HUES64 (cell line): ENCODE data around the gene METTL27.

Source experiments
- H3K27ac ChIP-seq: 2 replicates; pipeline ENCODE4 v1.7.0; 2013; ENCODE audit warnings: low read depth, low read length, inconsistent platforms
- H3K27me3 ChIP-seq: 2 replicates; pipeline ENCODE4 v1.6.1; 2013; ENCODE audit warnings: mild to moderate bottlenecking, low read length; ENCODE audit not compliant: insufficient read depth
- H3K36me3 ChIP-seq: 2 replicates; pipeline ENCODE4 v1.6.1; 2013; ENCODE audit warnings: mild to moderate bottlenecking, low read length; ENCODE audit not compliant: insufficient read depth
- H3K4me1 ChIP-seq: 2 replicates; pipeline ENCODE4 v1.6.1; 2013; ENCODE audit warnings: mild to moderate bottlenecking, low read length, moderate library complexity; ENCODE audit not compliant: insufficient read depth
- H3K4me3 ChIP-seq: 2 replicates; pipeline ENCODE4 v1.5.1; 2013; ENCODE audit warnings: mild to moderate bottlenecking, low read length, moderate library complexity
- H3K9ac ChIP-seq: 2 replicates; pipeline ENCODE4 v1.6.1; 2013; ENCODE audit warnings: mild to moderate bottlenecking, low read depth, low read length
- H3K9me3 ChIP-seq: 2 replicates; pipeline ENCODE4 v1.6.1; 2013; ENCODE audit warnings: low read depth, low read length; ENCODE audit not compliant: insufficient read depth
- WGBS: fragments of 150-250, 120-280 bp; methylation state at CpG from one replicate; pipeline ENCODE4 v1.1.7; 2013; ENCODE audit warnings: missing lambda C conversion rate; 5-methylcytosine and 5-hydroxymethylcytosine counted together

Gene METTL27

GRCh38 chr7:73833251-73833919, 8.9 kb downstream of the METTL27 start:
- no peak overlapping the region for H3K4me3 ChIP-seq
- H3K9ac ChIP-seq = peak overlapping the region; percentile 45; the same call in 1 of the 2 replicates
- peaks cover 45% of the 10 kb centered on the region for H3K4me1 ChIP-seq
- no peaks in the 10 kb centered on the region for H3K27me3 ChIP-seq
- no peak overlapping the region for H3K27ac ChIP-seq
- H3K9me3 ChIP-seq = no peaks in the 10 kb centered on the region; the same call in 1 of the 2 replicates
- no peaks in the 10 kb centered on the region for H3K36me3 ChIP-seq
- 77% methylated on average over 13 of the region's 13 CpGs for WGBS

- Histone ChIP-seq H3K9ac (peak overlapping the region; percentile 45; the same call in 1 of the 2 replicates), H3K36me3 (no peaks in the 10 kb centered on the region), H3K9me3 (no peaks in the 10 kb centered on the region; the same call in 1 of the 2 replicates), H3K4me3 (no peak overlapping the region), H3K4me1 (peaks cover 49% of the 10 kb centered on the region), H3K27me3 (no peaks in the 10 kb centered on the region), H3K27ac (no peak overlapping the region)
- 88% methylated on average over 13 of the region's 13 CpGs for WGBS
Observed at GRCh38 chr7:73832806-73833205, 9.5 kb downstream of the METTL27 start.

GRCh38 chr7:73831834-73832651, 10.3 kb downstream of the METTL27 start:
- peaks cover 56% of the 10 kb centered on the region for H3K4me1 ChIP-seq
- WGBS = 46% methylated on average over 15 of the region's 16 CpGs

GRCh38 chr7:73831584-73831833, 10.8 kb downstream of the METTL27 start:
- H3K27ac ChIP-seq = peak overlapping the region; percentile 48

More at GRCh38 chr7:73831834-73832651, 10.3 kb downstream of the METTL27 start:
- Histone ChIP-seq H3K9me3 (no peaks in the 10 kb centered on the region; the same call in 1 of the 2 replicates), H3K27ac (peak overlapping the region; percentile 48), H3K9ac (peak overlapping the region; percentile 69), H3K27me3 (no peaks in the 10 kb centered on the region), H3K4me3 (peak overlapping the region; percentile 40), H3K36me3 (no peaks in the 10 kb centered on the region)

GRCh38 chr7:73830681-73831583, 11.4 kb downstream of the METTL27 start, which contains the start of gene CLDN4:
Gene CLDN4, plus strand, starts transcription at chr7:73830996. Its CDS starts 206 bp downstream, at chr7:73831202.
- Histone ChIP-seq H3K4me3 (peak within 1 kb of the TSS; percentile 40), H3K9ac (peak within 1 kb of the TSS; percentile 69)

More at GRCh38 chr7:73831584-73831833, 10.8 kb downstream of the METTL27 start:
- Histone ChIP-seq H3K27me3 (no peaks in the 10 kb centered on the region), H3K4me1 (peaks cover 56% of the 10 kb centered on the region), H3K9ac (peak overlapping the region; percentile 69), H3K9me3 (no peaks in the 10 kb centered on the region; the same call in 1 of the 2 replicates), H3K36me3 (no peaks in the 10 kb centered on the region), H3K4me3 (peak overlapping the region; percentile 40)
- 91% methylated on average over 16 of the region's 16 CpGs for WGBS

GRCh38 chr7:73829921-73830680, 12.2 kb downstream of the METTL27 start:
- WGBS = 86% methylated on average over 13 of the region's 13 CpGs
- no peak overlapping the region for H3K4me3 ChIP-seq
- no peaks in the 10 kb centered on the region; the same call in 1 of the 2 replicates for H3K9me3 ChIP-seq
- H3K36me3 ChIP-seq = no peaks in the 10 kb centered on the region
- H3K4me1 ChIP-seq = peaks cover 56% of the 10 kb centered on the region
- H3K27ac ChIP-seq = peak overlapping the region; percentile 57
- H3K27me3 ChIP-seq = no peaks in the 10 kb centered on the region
- H3K9ac ChIP-seq = peak overlapping the region; percentile 45; the same call in 1 of the 2 replicates

More at GRCh38 chr7:73830681-73831583, 11.4 kb downstream of the METTL27 start, which contains the start of gene CLDN4:
- Histone ChIP-seq H3K27ac (peak within 1 kb of the TSS; percentile 57), H3K36me3 (no peaks in the 10 kb centered on the region), H3K27me3 (no peaks in the 10 kb centered on the region), H3K4me1 (peaks cover 56% of the 10 kb centered on the region), H3K9me3 (no peaks in the 10 kb centered on the region; the same call in 1 of the 2 replicates)
- 85% methylated on average over 42 of the region's 42 CpGs for whole genome bisulfite sequencing

- no peaks in the 10 kb centered on the region for H3K9me3 ChIP-seq
- H3K27ac ChIP-seq = no peak overlapping the region
- peaks cover 56% of the 10 kb centered on the region for H3K4me1 ChIP-seq
- no peaks in the 10 kb centered on the region for H3K36me3 ChIP-seq
- no peak overlapping the region for H3K9ac ChIP-seq
- 63% methylated on average over 7 of the region's 7 CpGs for WGBS
- no peaks in the 10 kb centered on the region for H3K27me3 ChIP-seq
- H3K4me3 ChIP-seq = no peak overlapping the region
Observed at GRCh38 chr7:73829505-73829904, 12.8 kb downstream of the METTL27 start.

GRCh38 chr7:73828972-73829371, 13.3 kb downstream of the METTL27 start:
- Histone ChIP-seq H3K9ac (no peak overlapping the region), H3K4me3 (no peak overlapping the region), H3K4me1 (peaks cover 56% of the 10 kb centered on the region), H3K36me3 (no peaks in the 10 kb centered on the region), H3K27me3 (no peaks in the 10 kb centered on the region), H3K27ac (no peak overlapping the region), H3K9me3 (no peaks in the 10 kb centered on the region)
- 92% methylated on average over 5 of the region's 5 CpGs for whole genome bisulfite sequencing

- H3K9me3 ChIP-seq = no peaks in the 10 kb centered on the region
- no peak overlapping the region for H3K4me3 ChIP-seq
- no peak overlapping the region for H3K27ac ChIP-seq
- H3K4me1 ChIP-seq = peaks cover 52% of the 10 kb centered on the region
- no peaks in the 10 kb centered on the region for H3K36me3 ChIP-seq
- no peak overlapping the region for H3K9ac ChIP-seq
- H3K27me3 ChIP-seq = no peaks in the 10 kb centered on the region
- WGBS = 80% methylated on average over 14 of the region's 14 CpGs
Observed at GRCh38 chr7:73828107-73828803, 14.1 kb downstream of the METTL27 start.
